CD4-positive, alpha-beta T cell treated with Interleukin-6 for 4 hours (primary cell): ENCODE data around the gene CTAGE8.
"Not testable (repeated sequence)": the region's sequence is repeated elsewhere in the genome, so short reads cannot be mapped to it uniquely, and the experiment has no call there.

Experiments
- DNase-seq: peaks from one replicate; pipeline ENCODE4 v3.0.0-alpha.2; 2020; ENCODE audit warnings: mixed read lengths

CTAGE8 gene

GRCh38 chr7:144269188-144269587, at the start of gene CTAGE8:
Gene CTAGE8 (minus strand): TSS chr7:144269288. CDS start chr7:144269250, 38 bp downstream.
- DNase-seq: not testable (repeated sequence)

- DNase-seq: not testable (repeated sequence)
Measured at GRCh38 chr7:144317537-144317936, 48.4 kb upstream of the CTAGE8 start.

GRCh38 chr7:144311872-144312469, 42.9 kb upstream of the CTAGE8 start, which contains the start of gene OR2A1:
Gene OR2A1 (plus strand): TSS chr7:144312419. CDS start chr7:144318125, 5,706 bp downstream.
- DNase-seq: not testable (repeated sequence)

- not testable (repeated sequence) for DNase-seq
Measured at GRCh38 chr7:144311218-144311617, 42.1 kb upstream of the CTAGE8 start.

- DNase-seq: not testable (repeated sequence)
Measured at GRCh38 chr7:144309702-144310101, 40.6 kb upstream of the CTAGE8 start.

- DNase-seq: not testable (repeated sequence)
Measured at GRCh38 chr7:144305156-144305555, 36.1 kb upstream of the CTAGE8 start.

GRCh38 chr7:144303607-144304006, 34.5 kb upstream of the CTAGE8 start:
- DNase-seq: not testable (repeated sequence)

GRCh38 chr7:144302578-144303303, 33.7 kb upstream of the CTAGE8 start:
- not testable (repeated sequence) for DNase-seq

GRCh38 chr7:144293794-144294499, 24.9 kb upstream of the CTAGE8 start:
- DNase-seq: not testable (repeated sequence)

GRCh38 chr7:144292384-144293161, 23.5 kb upstream of the CTAGE8 start:
- not testable (repeated sequence) for DNase-seq

- DNase-seq: not testable (repeated sequence)
Measured at GRCh38 chr7:144291607-144292006, 22.5 kb upstream of the CTAGE8 start.

GRCh38 chr7:144287171-144287784, 18.2 kb upstream of the CTAGE8 start:
- not testable (repeated sequence) for DNase-seq

GRCh38 chr7:144283716-144284115, 14.6 kb upstream of the CTAGE8 start:
- DNase-seq: not testable (repeated sequence)

- DNase-seq: not testable (repeated sequence)
Measured at GRCh38 chr7:144282490-144282889, 13.4 kb upstream of the CTAGE8 start.

GRCh38 chr7:144281981-144282380, 12.9 kb upstream of the CTAGE8 start:
- DNase-seq: not testable (repeated sequence)

GRCh38 chr7:144280010-144280409, 10.9 kb upstream of the CTAGE8 start:
- DNase-seq: not testable (repeated sequence)

GRCh38 chr7:144275281-144275680, 6.2 kb upstream of the CTAGE8 start:
- DNase-seq: not testable (repeated sequence)

GRCh38 chr7:144264692-144265091, 4.4 kb downstream of the CTAGE8 start, which contains the start of gene OR2A7:
Gene OR2A7 (minus strand): TSS chr7:144264792. CDS start chr7:144259628, 5,164 bp downstream.
- not testable (repeated sequence) for DNase-seq

GRCh38 chr7:144262128-144262527, 7.0 kb downstream of the CTAGE8 start:
- not testable (repeated sequence) for DNase-seq

GRCh38 chr7:144259067-144259466, 10.0 kb downstream of the CTAGE8 start:
- DNase-seq: not testable (repeated sequence)

GRCh38 chr7:144256112-144256511, 13.0 kb downstream of the CTAGE8 start:
- no peak for DNase-seq

- peak; percentile 0 for DNase-seq
Measured at GRCh38 chr7:144255471-144255897, 13.6 kb downstream of the CTAGE8 start.
